Inferior parietal cortex (tissue), 1 donor: Measurements from ENCODE around the gene DLK1.

Experiments used
- DNase-seq: peaks from one replicate; pipeline ENCODE4 v3.0.0-alpha.2; 2016; ENCODE audit errors: extremely low spot score

DLK1 gene

GRCh38 chr14:100776681-100777365 is 50.1 kb downstream of the DLK1 start:
- DNase-seq, result no peak

GRCh38 chr14:100777366-100777817 is 50.7 kb downstream of the DLK1 start:
- no peak for DNase-seq

- no peak for DNase-seq
Measured at GRCh38 chr14:100777818-100778525, 51.3 kb downstream of the DLK1 start.

GRCh38 chr14:100778526-100778882 is 51.8 kb downstream of the DLK1 start:
- DNase-seq, result no peak

- no peak for DNase-seq
Measured at GRCh38 chr14:100778951-100779690, 52.4 kb downstream of the DLK1 start.

GRCh38 chr14:100779691-100780080 is 53.0 kb downstream of the DLK1 start:
- DNase-seq, result no peak

GRCh38 chr14:100780246-100780645 is 53.6 kb downstream of the DLK1 start:
- no peak for DNase-seq

GRCh38 chr14:100780646-100781355 is 54.1 kb downstream of the DLK1 start:
- no peak for DNase-seq

- no peak for DNase-seq
Measured at GRCh38 chr14:100781952-100782351, 55.3 kb downstream of the DLK1 start.

GRCh38 chr14:100782516-100783320 is 56.0 kb downstream of the DLK1 start:
- DNase-seq, result no peak

GRCh38 chr14:100783630-100784370 is 57.1 kb downstream of the DLK1 start:
- no peak for DNase-seq

- no peak for DNase-seq
Measured at GRCh38 chr14:100784523-100785337, 58.0 kb downstream of the DLK1 start.

GRCh38 chr14:100785338-100785615 is 58.6 kb downstream of the DLK1 start:
- DNase-seq, result no peak

GRCh38 chr14:100785626-100786025 is 58.9 kb downstream of the DLK1 start:
- no peak for DNase-seq

- peak; percentile 34 for DNase-seq
Measured at GRCh38 chr14:100786131-100786530, 59.4 kb downstream of the DLK1 start.

- no peak for DNase-seq
Measured at GRCh38 chr14:100786576-100787219, 60.0 kb downstream of the DLK1 start.

GRCh38 chr14:100787659-100788058 is 61.0 kb downstream of the DLK1 start:
- no peak for DNase-seq
